Measurements from ENCODE around the gene PTPN14. TPM values are rescaled to one million over a fixed set of nuclear protein-coding genes. Genes with fewer than 3 reads are reported as not detected.
"Not testable (repeated sequence)": the region's sequence is repeated elsewhere in the genome, so short reads cannot be mapped to it uniquely, and the experiment has no call there.

The PTPN14 gene
- 10 to 100 TPM; 25.3 to 52.0 (median 45.9) TPM for total RNA-seq
- 10 to 100 TPM in 1 of 2 donors, 1 to 10 TPM in 1; 8.7 to 23.9 TPM for polyA plus RNA-seq
- long read RNA-seq, donor 1, full-length matches to known transcripts = 3 of 14 reads
- long read RNA-seq, donor 1, partial matches to known transcripts = 4 of 14 reads
- long read RNA-seq, donor 1, other reads (novel, unspliced or antisense) = 7 of 14 reads
- long read RNA-seq, donor 2, full-length matches to known transcripts = 5 of 53 reads
- long read RNA-seq, donor 2, partial matches to known transcripts = 38 of 53 reads
- long read RNA-seq, donor 2, other reads (novel, unspliced or antisense) = 10 of 53 reads
- long read RNA-seq, donor 3, full-length matches to known transcripts = 7 of 36 reads
- long read RNA-seq, donor 3, partial matches to known transcripts = 13 of 36 reads
- long read RNA-seq, donor 3, other reads (novel, unspliced or antisense) = 16 of 36 reads

- intact Hi-C loops (cut with DNase I) = loop anchor here in 4 of 10 donors (5.0 to 10.0 kb wide), 5 partner anchors 137 to 269 kb away; partner anchors contain the start of gene SMYD2 (in 1 of the 4)
- Histone ChIP-seq H3K27ac (peak within 1 kb of the TSS; percentile 82 to 99 (median 98)), H3K4me1 (peaks cover 0 to 47% (median 35%) of the 10 kb centered on the region in 12 donors), H3K4me3 (peak within 1 kb of the TSS; percentile 74 to 94 (median 89)), H3K9me3 (no peaks in the 10 kb centered on the region), H3K36me3 (no peaks in the 10 kb centered on the region), H3K27me3 (peaks cover 0 to 20% (median 0%) of the 10 kb centered on the region in 9 donors)
- TF ChIP-seq POLR2A (IDR thresholded peaks at IDR 0.05) (peak; percentile 13 to 60), CTCF (IDR thresholded peaks at IDR 0.05) (peak in 7 of 12 donors; percentile 13 to 68 (median 48))
- 0 to 2% (median 1%) methylated on average over 37 to 67 of the region's 67 CpGs for WGBS, 4 donors
- DNase-seq (peak; percentile 90 to 93 (median 91)), ATAC-seq (peak; percentile 78 to 91 (median 88))
Measured at GRCh38 chr1:214551436-214552173, at the start of gene PTPN14. Gene PTPN14 (minus strand): TSS chr1:214551602. CDS start chr1:214464803, 86,799 bp downstream.

- no peak for ATAC-seq
- intact Hi-C loops (cut with DNase I) = no loop called here
- DNase-seq = no peak
- H3K4me3 ChIP-seq = no peak overlapping the region
- H3K27ac ChIP-seq = no peak overlapping the region
- H3K4me1 ChIP-seq = no peaks in the 10 kb centered on the region
- H3K27me3 ChIP-seq = no peaks in the 10 kb centered on the region
- no peaks in the 10 kb centered on the region for H3K9me3 ChIP-seq
- TF ChIP-seq CTCF (IDR thresholded peaks at IDR 0.05) (no peak), POLR2A (IDR thresholded peaks at IDR 0.05) (no peak)
- no peaks in the 10 kb centered on the region for H3K36me3 ChIP-seq
Measured at GRCh38 chr1:214593158-214593557, 41.8 kb upstream of the PTPN14 start.

DNA sequence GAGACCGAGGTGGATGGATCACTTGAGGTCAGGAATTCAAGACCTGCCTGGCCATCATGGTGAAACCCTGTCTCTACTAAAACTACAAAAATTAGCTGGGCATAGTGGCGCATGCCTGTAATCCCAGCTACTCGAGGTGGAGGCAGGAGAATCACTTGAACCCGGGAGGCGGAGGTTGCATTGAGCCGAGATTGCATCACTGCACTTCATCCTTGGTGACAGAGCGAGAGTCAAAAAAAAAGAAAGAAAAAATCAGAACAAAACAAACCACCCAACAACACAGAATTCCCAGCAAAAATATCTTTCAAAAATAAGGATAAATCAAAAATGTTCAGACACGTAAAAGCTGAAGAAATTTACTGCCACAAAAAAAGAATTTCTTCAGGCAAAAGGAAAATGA, 40.5 kb upstream of the PTPN14 start:
- H3K4me3 ChIP-seq; intact Hi-C loops (cut with DNase I); DNase-seq; H3K27me3 ChIP-seq; H3K36me3 ChIP-seq; H3K9me3 ChIP-seq; H3K4me1 ChIP-seq; ATAC-seq; H3K27ac ChIP-seq: not testable (repeated sequence)
- WGBS, 4 donors = 87 to 91% (median 88%) methylated on average over 8 of the region's 8 CpGs

DNA sequence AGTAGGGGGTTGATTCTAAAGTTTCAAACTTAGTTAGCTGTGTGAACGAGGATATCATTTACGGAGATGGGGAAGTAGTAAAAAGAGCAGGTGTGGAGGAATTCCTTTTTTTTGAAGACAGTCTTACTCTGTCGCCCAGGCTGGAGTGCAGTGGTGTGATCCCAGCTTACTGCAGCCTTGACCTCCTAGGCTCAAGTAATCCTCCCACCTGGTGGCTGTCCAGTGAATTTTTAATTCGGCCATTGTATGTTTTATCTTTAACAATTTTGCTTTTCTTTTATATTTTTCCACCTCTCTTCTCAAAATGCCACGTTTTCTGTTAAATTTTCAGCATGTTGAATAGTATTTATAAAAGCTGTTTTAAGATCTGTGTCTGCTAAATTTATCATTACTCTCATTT, 39.3 kb upstream of the PTPN14 start:
- H3K9me3 ChIP-seq = no peaks in the 10 kb centered on the region
- no peaks in the 10 kb centered on the region for H3K4me1 ChIP-seq
- DNase-seq (no peak), ATAC-seq (no peak)
- TF ChIP-seq CTCF (IDR thresholded peaks at IDR 0.05) = peak in 1 of 12 donors; percentile 4
- no peak for TF ChIP-seq POLR2A (IDR thresholded peaks at IDR 0.05)
- intact Hi-C loops (cut with DNase I) = no loop called here
- WGBS, 4 donors = 83 to 90% (median 86%) methylated on average over 5 of the region's 5 CpGs
- H3K4me3 ChIP-seq = no peak overlapping the region
- no peaks in the 10 kb centered on the region for H3K36me3 ChIP-seq
- H3K27me3 ChIP-seq = no peaks in the 10 kb centered on the region
- no peak overlapping the region for H3K27ac ChIP-seq
